Trophoblast cell (in vitro differentiated cells and primary cell): ENCODE results near the gene ZNF484.
"Not testable (repeated sequence)": the region's sequence is repeated elsewhere in the genome, so short reads cannot be mapped to it uniquely, and the experiment has no call there.

ENCODE experiments used
- DNase-seq, 2 donors: peaks; one replicate each; pipeline ENCODE4 v3.0.0-alpha.2; 2016
- H2AFZ ChIP-seq: 2 replicates; pipeline ENCODE4 v1.6.1; 2013; ENCODE audit warnings: low read length, moderate library complexity, mild to moderate bottlenecking; ENCODE audit not compliant: insufficient read depth, poor library complexity
- H2AK5ac ChIP-seq: 2 replicates; pipeline ENCODE4 v1.6.1; 2013; ENCODE audit warnings: mild to moderate bottlenecking, low read length
- H2BK120ac ChIP-seq: 2 replicates; pipeline ENCODE4 v1.6.1; 2013; ENCODE audit warnings: low read length, mild to moderate bottlenecking, moderate library complexity; ENCODE audit not compliant: insufficient read depth, poor library complexity
- H2BK12ac ChIP-seq: 2 replicates; pipeline ENCODE4 v1.6.1; 2013; ENCODE audit warnings: mild to moderate bottlenecking, low read length, moderate library complexity
- H2BK5ac ChIP-seq: 2 replicates; pipeline ENCODE4 v1.6.1; 2013; ENCODE audit warnings: low read length, low read depth, moderate library complexity, mild to moderate bottlenecking; ENCODE audit not compliant: poor library complexity
- H3K14ac ChIP-seq: 2 replicates; pipeline ENCODE4 v1.6.1; 2013; ENCODE audit warnings: mild to moderate bottlenecking, low read length
- H3K18ac ChIP-seq: 2 replicates; pipeline ENCODE4 v1.6.1; 2013; ENCODE audit warnings: mild to moderate bottlenecking, low read length
- H3K23ac ChIP-seq: 2 replicates; pipeline ENCODE4 v1.6.1; 2013; ENCODE audit warnings: low read length
- H3K27ac ChIP-seq: 2 replicates; pipeline ENCODE4 v1.5.1; 2013; ENCODE audit warnings: low read depth, mild to moderate bottlenecking, inconsistent platforms, low read length, moderate library complexity
- H3K27me3 ChIP-seq: 2 replicates; pipeline ENCODE4 v1.6.1; 2013; ENCODE audit warnings: inconsistent platforms, mild to moderate bottlenecking, low read length, moderate library complexity; ENCODE audit not compliant: insufficient read depth
- H3K36me3 ChIP-seq, 2 experiments: 1 replicate in 1 of 2; 2 replicates in 1 of 2; pipeline ENCODE4 v1.6.1; 2013; ENCODE audit warnings: low read length in 2 of 2, mild to moderate bottlenecking in 2 of 2, moderate library complexity in 1 of 2; ENCODE audit not compliant: insufficient read depth in 2 of 2, control insufficient read depth in 1 of 2
- H3K4ac ChIP-seq: 2 replicates; pipeline ENCODE4 v1.6.1; 2013; ENCODE audit warnings: low read depth, mild to moderate bottlenecking, low read length, moderate library complexity
- H3K4me1 ChIP-seq, 2 experiments: 1 replicate in 1 of 2; 2 replicates in 1 of 2; pipeline ENCODE4 v1.6.1; 2013; ENCODE audit warnings: low read length in 2 of 2, mild to moderate bottlenecking in 2 of 2, moderate library complexity in 1 of 2; ENCODE audit not compliant: insufficient read depth in 2 of 2, control insufficient read depth in 1 of 2
- H3K4me2 ChIP-seq: 2 replicates; pipeline ENCODE4 v1.6.1; 2013; ENCODE audit warnings: inconsistent platforms, mild to moderate bottlenecking, low read length, moderate library complexity
- H3K4me3 ChIP-seq: 2 replicates; pipeline ENCODE4 v1.5.1; 2013; ENCODE audit warnings: mild to moderate bottlenecking, low read depth, low read length, inconsistent platforms
- H3K79me1 ChIP-seq: one replicate; pipeline ENCODE4 v1.6.1; 2013; ENCODE audit warnings: low read length
- H3K79me2 ChIP-seq: 2 replicates; pipeline ENCODE4 v1.6.1; 2013; ENCODE audit warnings: low read length, mild to moderate bottlenecking; ENCODE audit not compliant: control insufficient read depth, insufficient read depth, poor library complexity
- H3K9ac ChIP-seq: 2 replicates; pipeline ENCODE4 v1.6.1; 2013; ENCODE audit warnings: mild to moderate bottlenecking, low read length
- H3K9me3 ChIP-seq: 2 replicates; pipeline ENCODE4 v1.6.1; 2013; ENCODE audit warnings: low read depth, mild to moderate bottlenecking, control low read depth, inconsistent platforms, low read length; ENCODE audit not compliant: insufficient read depth
- H4K12ac ChIP-seq: 2 replicates; pipeline ENCODE4 v1.6.1; 2013; ENCODE audit warnings: low read depth, mild to moderate bottlenecking, low read length, moderate library complexity
- H4K8ac ChIP-seq: 2 replicates; pipeline ENCODE4 v1.6.1; 2013; ENCODE audit warnings: low read depth, mild to moderate bottlenecking, low read length, moderate library complexity
- H4K91ac ChIP-seq: one replicate; pipeline ENCODE4 v1.6.1; 2013; ENCODE audit warnings: low read depth, mild to moderate bottlenecking, low read length, moderate library complexity
- WGBS: extraction: QIAGEN DNeasy Blood & Tissue Kit; methylation state at CpG from one replicate; pipeline ENCODE4 v1.1.7; 2013; ENCODE audit warnings: missing lambda C conversion rate; ENCODE audit not compliant: insufficient read length, insufficient coverage; ENCODE audit errors: extremely low coverage; 5-methylcytosine and 5-hydroxymethylcytosine counted together

Gene ZNF484

GRCh38 chr9:92886846-92887610 is 9.2 kb upstream of the ZNF484 start:
- H3K79me2 ChIP-seq, H3K9ac ChIP-seq, H3K36me3 ChIP-seq, H3K4me3 ChIP-seq, H2AFZ ChIP-seq, H3K18ac ChIP-seq, H4K12ac ChIP-seq, H4K91ac ChIP-seq, H3K9me3 ChIP-seq, H3K14ac ChIP-seq, DNase-seq, H3K79me1 ChIP-seq, H2BK12ac ChIP-seq, H3K4ac ChIP-seq, H2BK5ac ChIP-seq, H4K8ac ChIP-seq, H3K27me3 ChIP-seq, H2BK120ac ChIP-seq, H3K23ac ChIP-seq, H2AK5ac ChIP-seq, H3K4me2 ChIP-seq, H3K4me1 ChIP-seq, H3K27ac ChIP-seq: not testable (repeated sequence)
- WGBS = no CpG with 5 or more reads among the region's 8 CpGs

GRCh38 chr9:92883666-92884405 is 6.0 kb upstream of the ZNF484 start:
- H2AFZ ChIP-seq, H2BK120ac ChIP-seq, H2BK5ac ChIP-seq, H3K79me1 ChIP-seq, H3K14ac ChIP-seq, H3K9ac ChIP-seq, H3K23ac ChIP-seq, H4K12ac ChIP-seq, H3K27me3 ChIP-seq, H3K4me2 ChIP-seq, H3K4ac ChIP-seq, H3K36me3 ChIP-seq, H2AK5ac ChIP-seq, H3K4me1 ChIP-seq, H3K27ac ChIP-seq, H3K79me2 ChIP-seq, H4K8ac ChIP-seq, DNase-seq, H3K18ac ChIP-seq, H3K4me3 ChIP-seq, H2BK12ac ChIP-seq, H3K9me3 ChIP-seq, H4K91ac ChIP-seq: not testable (repeated sequence)
- WGBS = no CpG with 5 or more reads among the region's 15 CpGs

DNA sequence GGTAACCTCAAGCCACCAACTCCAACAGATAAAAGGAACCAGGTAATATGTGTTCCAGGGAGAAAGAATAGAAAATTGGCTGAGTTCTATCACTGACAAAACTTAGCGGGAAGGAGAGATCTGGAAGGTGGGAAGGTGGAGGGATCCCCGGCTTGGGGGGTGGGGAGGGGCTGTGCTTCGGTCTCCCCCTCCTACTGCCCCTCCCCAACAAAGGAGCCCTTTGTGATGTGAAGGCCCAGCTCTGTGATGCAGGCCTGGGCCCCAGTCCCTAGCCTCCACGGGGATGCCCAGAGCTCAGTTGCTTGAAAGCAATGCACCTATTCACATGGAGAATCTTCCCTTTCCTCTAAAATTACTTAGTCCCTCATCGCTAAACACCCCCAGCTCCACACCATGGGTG is 4.4 kb upstream of the ZNF484 start:
- Histone ChIP-seq H4K91ac (no peak overlapping the region), H3K4me2 (no peak overlapping the region), H3K14ac (no peak overlapping the region), H3K27me3 (no peaks in the 10 kb centered on the region), H2AFZ (no peak overlapping the region), H3K36me3 (no peaks in the 10 kb centered on the region), H2BK12ac (no peak overlapping the region), H3K9ac (no peak overlapping the region), H3K23ac (no peak overlapping the region), H3K27ac (no peak overlapping the region), H3K79me1 (peaks cover 1% of the 10 kb centered on the region), H3K4me1 (no peaks in the 10 kb centered on the region), H3K79me2 (no peaks in the 10 kb centered on the region), H3K18ac (no peak overlapping the region), H4K8ac (no peak overlapping the region), H2BK5ac (no peak overlapping the region), H2BK120ac (no peak overlapping the region), H3K4ac (no peak overlapping the region), H2AK5ac (no peak overlapping the region), H4K12ac (no peak overlapping the region), H3K9me3 (no peaks in the 10 kb centered on the region), H3K4me3 (no peak overlapping the region)
- DNase-seq = no peak
- WGBS = no CpG with 5 or more reads among the region's 5 CpGs

DNA sequence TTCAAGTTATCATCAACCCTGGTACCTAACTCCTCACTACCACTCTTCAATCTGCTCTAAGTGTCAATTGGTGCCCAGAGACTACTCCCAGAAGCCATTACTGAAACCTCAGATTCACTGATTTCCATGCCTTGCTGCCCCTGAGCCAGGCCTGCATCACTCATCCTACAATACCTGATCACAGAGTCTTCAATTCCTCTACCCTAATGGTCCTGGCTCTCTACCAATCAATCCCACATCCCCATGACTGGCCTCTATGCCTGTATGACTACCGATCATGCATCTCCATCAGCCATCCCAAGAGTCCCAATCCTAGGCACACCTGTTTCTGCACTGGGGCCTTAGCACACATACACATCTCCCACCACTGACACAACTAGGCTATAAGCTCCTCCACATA is 2.5 kb downstream of the ZNF484 start:
- H3K27me3 ChIP-seq = no peaks in the 10 kb centered on the region
- H3K4me2 ChIP-seq = no peak overlapping the region
- no peak overlapping the region for H2BK12ac ChIP-seq
- no peak overlapping the region for H3K9ac ChIP-seq
- no peak overlapping the region for H4K8ac ChIP-seq
- no peak overlapping the region for H3K4ac ChIP-seq
- peaks cover 1% of the 10 kb centered on the region for H3K79me1 ChIP-seq
- WGBS = no CpG with 5 or more reads among the region's 1 CpG
- no peak overlapping the region for H2AFZ ChIP-seq
- no peak overlapping the region for H3K4me3 ChIP-seq
- no peak for DNase-seq
- no peak overlapping the region for H4K91ac ChIP-seq
- H3K14ac ChIP-seq = no peak overlapping the region
- H4K12ac ChIP-seq = no peak overlapping the region
- no peak overlapping the region for H3K23ac ChIP-seq
- no peak overlapping the region for H2BK5ac ChIP-seq
- no peaks in the 10 kb centered on the region for H3K4me1 ChIP-seq
- H2AK5ac ChIP-seq = no peak overlapping the region
- H2BK120ac ChIP-seq = no peak overlapping the region
- H3K27ac ChIP-seq = no peak overlapping the region
- no peaks in the 10 kb centered on the region for H3K9me3 ChIP-seq
- no peaks in the 10 kb centered on the region for H3K79me2 ChIP-seq
- no peak overlapping the region for H3K18ac ChIP-seq
- peaks cover 0 to 2% of the 10 kb centered on the region in 2 experiments for H3K36me3 ChIP-seq
